ENCODE measurements around the gene GTF2F1.
A peak's percentile ranks its signal among the peaks of the same experiment; 100 is the strongest.

Gene GTF2F1

DNA sequence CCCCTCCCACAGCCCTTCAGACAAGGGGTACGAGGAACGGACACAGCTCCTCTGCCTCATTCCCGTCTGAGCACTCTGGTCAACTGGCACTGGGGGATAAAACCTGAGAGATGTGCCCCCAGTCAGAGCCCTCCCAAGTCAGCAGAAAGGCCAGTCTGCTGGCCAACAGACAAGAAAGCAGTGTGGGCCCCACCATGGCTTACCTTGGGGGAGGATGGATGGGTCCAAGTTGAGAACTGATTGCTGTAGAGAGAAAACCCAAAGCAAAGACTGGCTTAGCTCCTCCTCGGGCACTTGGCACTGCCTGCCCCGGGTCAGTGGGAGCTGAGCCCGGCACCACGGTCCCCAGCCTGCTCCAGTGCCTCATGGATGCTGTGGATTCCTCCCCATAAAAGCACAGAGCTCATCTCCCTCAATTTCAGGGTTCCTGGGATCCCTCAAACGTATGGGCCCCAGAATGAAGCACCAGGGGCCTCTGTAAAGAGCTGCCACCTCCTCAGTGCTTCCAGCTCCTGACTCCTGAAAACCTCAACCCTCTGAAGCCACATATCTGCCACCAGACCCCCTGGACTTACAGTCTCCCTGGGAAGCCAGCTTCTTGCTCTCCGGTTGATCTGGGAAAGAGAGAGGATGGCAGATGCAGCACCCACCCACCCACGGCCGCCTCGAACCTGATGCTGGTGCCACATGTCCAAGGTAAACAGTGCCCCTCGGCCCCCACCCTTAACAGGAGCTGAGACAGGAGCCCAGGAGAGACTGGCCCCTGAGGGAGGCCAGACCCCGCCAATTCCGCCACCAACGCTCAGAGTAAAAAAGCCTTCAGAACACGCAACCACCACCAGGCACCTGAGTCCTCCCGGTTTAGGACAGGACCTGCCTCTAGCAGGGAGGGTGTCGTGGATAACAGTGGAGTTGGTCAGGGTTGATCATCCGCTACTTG, 28.4 kb upstream of the GTF2F1 start:
- peaks cover 73% of the 10 kb centered on the region for H3K36me3 ChIP-seq
- H3K27me3 ChIP-seq (ENCODE audit: insufficient read depth, low read depth, severe bottlenecking) = no peaks in the 10 kb centered on the region
- no peak for TF ChIP-seq CTCF (IDR thresholded peaks at IDR 0.05; ENCODE audit: low read depth, low read length)

GRCh38 chr19:6418562-6418932, 25.6 kb upstream of the GTF2F1 start:
- DNase-seq = no peak
- Histone ChIP-seq H3K27me3 (ENCODE audit: insufficient read depth, low read depth, severe bottlenecking) (no peaks in the 10 kb centered on the region), H3K9me3 (ENCODE audit: severe bottlenecking) (no peaks in the 10 kb centered on the region), H3K36me3 (peaks cover 94% of the 10 kb centered on the region), H3K27ac (no peak overlapping the region), H3K4me3 (ENCODE audit: low read depth, low read length) (no peak overlapping the region)
- TF ChIP-seq CTCF (IDR thresholded peaks at IDR 0.05; ENCODE audit: low read depth, low read length) = no peak

More for the DNA sequence above, 28.4 kb upstream of the GTF2F1 start:
- no peak for DNase-seq
- Histone ChIP-seq H3K27ac (no peak overlapping the region), H3K4me3 (ENCODE audit: low read depth, low read length) (no peak overlapping the region), H3K9me3 (ENCODE audit: severe bottlenecking) (peaks cover 5% of the 10 kb centered on the region)

- peak; percentile 55 for DNase-seq
- peak; percentile 77 for TF ChIP-seq CTCF (IDR thresholded peaks at IDR 0.05; ENCODE audit: low read depth, low read length)
- Histone ChIP-seq H3K27ac (no peak overlapping the region), H3K9me3 (ENCODE audit: severe bottlenecking) (no peaks in the 10 kb centered on the region), H3K36me3 (peaks cover 88% of the 10 kb centered on the region), H3K27me3 (ENCODE audit: insufficient read depth, low read depth, severe bottlenecking) (no peaks in the 10 kb centered on the region), H3K4me3 (ENCODE audit: low read depth, low read length) (no peak overlapping the region)
These were observed 25.0 kb upstream of the GTF2F1 start for GRCh38 chr19:6417713-6418561.

GRCh38 chr19:6416658-6417405, 23.9 kb upstream of the GTF2F1 start:
- DNase-seq = no peak
- Histone ChIP-seq H3K9me3 (ENCODE audit: severe bottlenecking) (no peaks in the 10 kb centered on the region), H3K4me3 (ENCODE audit: low read depth, low read length) (no peak overlapping the region), H3K27ac (no peak overlapping the region), H3K36me3 (peaks cover 77% of the 10 kb centered on the region), H3K27me3 (ENCODE audit: insufficient read depth, low read depth, severe bottlenecking) (no peaks in the 10 kb centered on the region)
- TF ChIP-seq CTCF (IDR thresholded peaks at IDR 0.05; ENCODE audit: low read depth, low read length) = no peak

- H3K36me3 ChIP-seq = peaks cover 65% of the 10 kb centered on the region
These were observed 22.7 kb upstream of the GTF2F1 start for GRCh38 chr19:6415591-6416190.

More at GRCh38 chr19:6415591-6416190, 22.7 kb upstream of the GTF2F1 start:
- no peak overlapping the region for H3K4me3 ChIP-seq (ENCODE audit: low read depth, low read length)
- H3K27ac ChIP-seq = no peak overlapping the region
- H3K9me3 ChIP-seq (ENCODE audit: severe bottlenecking) = no peaks in the 10 kb centered on the region
- H3K27me3 ChIP-seq (ENCODE audit: insufficient read depth, low read depth, severe bottlenecking) = no peaks in the 10 kb centered on the region
- DNase-seq = no peak
- no peak for TF ChIP-seq CTCF (IDR thresholded peaks at IDR 0.05; ENCODE audit: low read depth, low read length)
